Heart left ventricle (tissue), 16 donors: ENCODE data around the gene CES1. TPM values are rescaled to one million over a fixed set of nuclear protein-coding genes. Genes with fewer than 3 reads are reported as not detected.
"Not testable (repeated sequence)": the region's sequence is repeated elsewhere in the genome, so short reads cannot be mapped to it uniquely, and the experiment has no call there.

Experiments used
- ATAC-seq, 4 donors: fragments of 200-7000 bp; cut with Tn5 transposase; one replicate each; pipeline ENCODE4 v1.9.1; 2020 to 2022; ENCODE audit warnings: moderate library complexity in 4 of 4, mild to moderate bottlenecking in 3 of 4, moderate number of reproducible peaks in 1 of 4
- DNase-seq, 5 donors: peaks; one replicate each; pipeline ENCODE4 v3.0.0-alpha.2; 2020
- H3K27ac ChIP-seq, 12 donors: fragments of 200-600 bp; sonication (generic) in 4 of 12; one replicate each; pipeline versions ENCODE4 v1.5.0 to v1.8.0; 2016 to 2022; ENCODE audit warnings: mild to moderate bottlenecking in 2 of 12
- H3K27me3 ChIP-seq, 9 donors: fragments of 200-600 bp; sonication (generic) in 2 of 9; one replicate each; pipeline versions ENCODE4 v1.5.1 to v1.8.0; 2016 to 2022; ENCODE audit warnings: mild to moderate bottlenecking in 3 of 9
- H3K36me3 ChIP-seq, 9 donors: fragments of 200-600 bp; sonication (generic) in 2 of 9; one replicate each; pipeline versions ENCODE4 v1.5.0 to v1.8.0; 2018 to 2022; ENCODE audit warnings: mild to moderate bottlenecking in 2 of 9
- H3K4me1 ChIP-seq, 12 donors: fragments of 200-600 bp; sonication (generic) in 4 of 12; one replicate each; pipeline versions ENCODE4 v1.5.0 to v1.8.0; 2016 to 2022; ENCODE audit warnings: mild to moderate bottlenecking in 3 of 12
- H3K4me3 ChIP-seq, 12 donors: fragments of 200-600 bp; sonication (generic) in 4 of 12; one replicate each; pipeline versions ENCODE4 v1.5.0 to v1.8.0; 2017 to 2022; ENCODE audit warnings: mild to moderate bottlenecking in 9 of 12, moderate library complexity in 4 of 12
- H3K9me3 ChIP-seq, 12 donors: fragments of 200-600 bp; sonication (generic) in 4 of 12; one replicate each; pipeline versions ENCODE4 v1.5.0 to v1.8.0; 2016 to 2022; ENCODE audit warnings: mild to moderate bottlenecking in 1 of 12
- CTCF ChIP-seq, 12 donors: fragments of 200-600 bp; sonication (generic) in 4 of 12; IDR thresholded peaks; one replicate each; pipeline versions ENCODE4 v1.5.0 to v1.8.0; 2018 to 2022; ENCODE audit warnings: antibody characterized with exemption in 12 of 12, mild to moderate bottlenecking in 5 of 12
- POLR2A ChIP-seq, 2 donors: fragments of 450-650 bp; IDR thresholded peaks; one replicate each; pipeline ENCODE4 v1.6.1; 2017; ENCODE audit warnings: antibody characterized with exemption in 2 of 2, mild to moderate bottlenecking in 2 of 2, moderate library complexity in 2 of 2
- WGBS, 4 donors: extraction: QIAGEN DNeasy Blood & Tissue Kit in 2 of 4; methylation state at CpG; one replicate each; pipeline versions ENCODE4 v1.1.5 to v1.1.7; 2013 to 2018; 5-methylcytosine and 5-hydroxymethylcytosine counted together
- intact Hi-C, 10 donors: fragments of 100-400 bp; cut with DNase I; formaldehyde crosslinking; loops; one replicate each; pipeline versions ENCODE4 v1.11.1 to v1.14.2; 2022
- polyA plus RNA-seq, 2 donors: library from polyadenylated mRNA; stranded (reverse); fragments of 200-250 nt; gene quantifications; one replicate each; pipeline ENCODE4 v1.2.3, GENCODE V29; 2013
- total RNA-seq, 9 donors: library from RNA; depleted of rRNA in 2 of 9; stranded (reverse); fragments of >200 nt in 2 of 9; fragmentation: NEBNext Ultra II Directional in 3 of 9; extraction: Animal tissue kit (Norgen Biotek cat#: 25700) in 3 of 9; gene quantifications; one replicate each; pipeline versions ENCODE4 v1.1.0 to v1.2.4, GENCODE V29; 2016 to 2023
- donor health status: ischemic (EF 13 %, LVEDD 7.1; RV severe dilation, severe dysfunction).
- donor health status: healthy with polysubstance abuse.
- donor health status: DM: no; HTN: yes; CAD: no.
- donor health status: DM: no; HTN: no; CAD: no.
- donor health status: ischemic (EF 25% LVEDD 6.9; RV normal size, moderate dysfunction).
- donor health status: ischemic (EF 25% LVEDD 5.7; RV mildly dilated, moderate dysfunction).
- donor health status: healthy.
- donor health status: DM: yes; HTN: yes; CAD: no.
- donor health status: ischemic (EF 35%, LVEDD 5.7; RV mildly dilated, moderate dysfunction).
- donor health status: nonischemic (EF 11% LVEDD 7.7; RV severe dilation, severe dysfunction).
- donor health status: DM: yes; HTN: yes; CAD: no.
- donor health status: PGD.
- donor health status: ischemic (EF 29% LVEDD 5.4; RV normal size, mild dysfunction).
- donor health status: nonischemic (EF 23%, LVEDD 6.1; RV moderate dilation, normal function).

CES1 gene
- total and polyA plus RNA-seq, 11 donors, result 4.0 to 31.3 (median 20.6) TPM

GRCh38 chr16:55868137-55868536 lies 35.2 kb upstream of the CES1 start:
- intact Hi-C loops, result no loop called here
- H3K36me3 ChIP-seq, result no peaks in the 10 kb centered on the region
- no peak overlapping the region for H3K4me3 ChIP-seq
- DNase-seq, result no peak
- no peaks in the 10 kb centered on the region for H3K4me1 ChIP-seq
- H3K27me3 ChIP-seq, result peaks cover 0 to 11% (median 0%) of the 10 kb centered on the region in 9 donors
- 69 to 91% (median 84%) methylated on average over 2 of the region's 2 CpGs for WGBS, 4 donors
- no peak overlapping the region for H3K27ac ChIP-seq
- no peaks in the 10 kb centered on the region for H3K9me3 ChIP-seq
- TF ChIP-seq POLR2A (IDR thresholded peaks at IDR 0.05) (no peak), CTCF (IDR thresholded peaks at IDR 0.05) (no peak)
- no peak for ATAC-seq

- WGBS, 4 donors, result 80 to 87% (median 85%) methylated on average over 4 of the region's 4 CpGs
- no peak for ATAC-seq
- Histone ChIP-seq H3K4me3 (no peak overlapping the region), H3K36me3 (no peaks in the 10 kb centered on the region), H3K9me3 (no peaks in the 10 kb centered on the region), H3K27ac (no peak overlapping the region), H3K4me1 (no peaks in the 10 kb centered on the region), H3K27me3 (peaks cover 0 to 14% (median 0%) of the 10 kb centered on the region in 9 donors)
- TF ChIP-seq POLR2A (IDR thresholded peaks at IDR 0.05), result no peak
- TF ChIP-seq CTCF (IDR thresholded peaks at IDR 0.05), result no peak
- intact Hi-C loops, result no loop called here
- DNase-seq, result no peak
These were observed 28.4 kb upstream of the CES1 start for GRCh38 chr16:55861288-55861687.

GRCh38 chr16:55857650-55858049 lies 24.8 kb upstream of the CES1 start:
- H3K27ac ChIP-seq, H3K27me3 ChIP-seq, intact Hi-C loops, H3K4me3 ChIP-seq, DNase-seq, H3K36me3 ChIP-seq, H3K4me1 ChIP-seq, H3K9me3 ChIP-seq, ATAC-seq: not testable (repeated sequence)
- 64 to 88% (median 80%) methylated on average over 1 of the region's 1 CpG for WGBS, 4 donors

- TF ChIP-seq CTCF (IDR thresholded peaks at IDR 0.05) (no peak), POLR2A (IDR thresholded peaks at IDR 0.05) (no peak)
- no peaks in the 10 kb centered on the region for H3K4me1 ChIP-seq
- intact Hi-C loops, result no loop called here
- WGBS, 4 donors, result 84 to 90% (median 86%) methylated on average over 3 of the region's 3 CpGs
- no peaks in the 10 kb centered on the region for H3K36me3 ChIP-seq
- no peak for DNase-seq
- H3K27ac ChIP-seq, result no peak overlapping the region
- no peaks in the 10 kb centered on the region for H3K9me3 ChIP-seq
- H3K4me3 ChIP-seq, result no peak overlapping the region
- H3K27me3 ChIP-seq, result peaks cover 0 to 7% (median 0%) of the 10 kb centered on the region in 9 donors
- no peak for ATAC-seq
These were observed 24.1 kb upstream of the CES1 start for GRCh38 chr16:55856950-55857349.

- H3K4me1 ChIP-seq, result no peaks in the 10 kb centered on the region
- H3K4me3 ChIP-seq, result no peak overlapping the region
- peaks cover 0 to 28% (median 8%) of the 10 kb centered on the region in 9 donors for H3K27me3 ChIP-seq
- no peaks in the 10 kb centered on the region for H3K36me3 ChIP-seq
- TF ChIP-seq CTCF (IDR thresholded peaks at IDR 0.05) (no peak), POLR2A (IDR thresholded peaks at IDR 0.05) (no peak)
- intact Hi-C loops, result no loop called here
- WGBS, 4 donors, result 73 to 78% (median 76%) methylated on average over 3 of the region's 3 CpGs
- H3K27ac ChIP-seq, result no peak overlapping the region
- ATAC-seq, result no peak
- H3K9me3 ChIP-seq, result no peaks in the 10 kb centered on the region
- DNase-seq, result no peak
These were observed 20.2 kb upstream of the CES1 start for GRCh38 chr16:55853114-55853513.
